SU-DHL-6 (cell line): ENCODE data around the gene BAIAP2L2.

ENCODE experiments used
- EZH2phosphoT487 ChIP-seq: fragments of 200-600 bp; sonication (generic), shearing (Covaris generic); conservative IDR thresholded peaks from 2 replicates; pipeline ENCODE4 v1.6.1; 2018; ENCODE audit warnings: mild to moderate bottlenecking, antibody characterized with exemption, low read length, moderate library complexity, mixed read lengths
- TF ChIP-seq, protein P1 (sequence below): fragments of 200-600 bp; sonication (generic); IDR thresholded peaks from one replicate; pipeline ENCODE4 v1.5.1; 2017; ENCODE audit warnings: antibody characterized with exemption, mild to moderate bottlenecking, low read length, moderate library complexity; ENCODE audit not compliant: insufficient read depth, poor library complexity, severe bottlenecking

DNA sequence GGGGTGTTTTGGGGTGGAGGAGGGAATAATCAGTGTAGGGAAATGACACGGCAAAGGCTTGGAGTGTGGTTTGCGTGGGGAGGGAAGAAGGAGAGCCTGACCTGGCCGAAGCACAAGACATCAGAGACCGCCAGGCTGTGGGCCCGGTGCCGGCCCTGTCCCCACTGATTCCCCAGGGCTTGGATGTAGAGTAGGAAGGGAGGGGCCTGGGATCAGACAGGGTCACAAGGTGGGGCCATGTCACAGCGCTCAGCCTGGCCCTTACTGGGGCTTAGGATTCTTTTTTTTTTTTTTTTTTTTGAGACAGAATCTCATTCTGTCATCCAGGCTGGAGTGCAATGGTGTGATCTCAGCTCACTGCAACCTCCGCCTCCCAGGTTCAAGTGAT is 43.5 kb downstream of the BAIAP2L2 start:
- TF ChIP-seq, protein P1, sequence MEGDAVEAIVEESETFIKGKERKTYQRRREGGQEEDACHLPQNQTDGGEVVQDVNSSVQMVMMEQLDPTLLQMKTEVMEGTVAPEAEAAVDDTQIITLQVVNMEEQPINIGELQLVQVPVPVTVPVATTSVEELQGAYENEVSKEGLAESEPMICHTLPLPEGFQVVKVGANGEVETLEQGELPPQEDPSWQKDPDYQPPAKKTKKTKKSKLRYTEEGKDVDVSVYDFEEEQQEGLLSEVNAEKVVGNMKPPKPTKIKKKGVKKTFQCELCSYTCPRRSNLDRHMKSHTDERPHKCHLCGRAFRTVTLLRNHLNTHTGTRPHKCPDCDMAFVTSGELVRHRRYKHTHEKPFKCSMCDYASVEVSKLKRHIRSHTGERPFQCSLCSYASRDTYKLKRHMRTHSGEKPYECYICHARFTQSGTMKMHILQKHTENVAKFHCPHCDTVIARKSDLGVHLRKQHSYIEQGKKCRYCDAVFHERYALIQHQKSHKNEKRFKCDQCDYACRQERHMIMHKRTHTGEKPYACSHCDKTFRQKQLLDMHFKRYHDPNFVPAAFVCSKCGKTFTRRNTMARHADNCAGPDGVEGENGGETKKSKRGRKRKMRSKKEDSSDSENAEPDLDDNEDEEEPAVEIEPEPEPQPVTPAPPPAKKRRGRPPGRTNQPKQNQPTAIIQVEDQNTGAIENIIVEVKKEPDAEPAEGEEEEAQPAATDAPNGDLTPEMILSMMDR = no peak
- TF ChIP-seq EZH2phosphoT487 = no peak
